ENCODE measurements around the gene DYNC1LI2.

The DYNC1LI2 gene

DNA sequence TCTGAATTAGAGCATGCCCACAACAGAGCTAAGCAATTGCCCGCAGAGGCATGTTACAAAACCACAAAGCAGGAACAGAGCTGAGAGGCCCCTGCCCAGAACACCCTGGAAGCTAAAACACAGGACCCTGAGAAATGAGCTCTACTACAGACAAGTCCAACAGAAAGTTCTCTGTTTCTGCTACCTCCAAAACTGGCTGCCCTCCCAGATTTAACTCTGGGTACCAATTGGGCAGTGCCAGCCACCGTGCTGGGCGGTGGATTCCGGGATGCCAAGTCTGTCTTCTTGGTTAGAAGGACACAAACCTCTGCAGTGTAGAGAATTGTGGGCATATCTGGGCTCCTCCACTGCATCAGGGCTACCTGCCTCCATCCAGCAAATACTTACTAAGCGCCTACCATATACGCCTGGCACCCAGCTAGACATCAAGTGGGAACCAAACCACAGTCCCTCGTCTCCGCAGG is 55.9 kb downstream of the DYNC1LI2 start:
- TF ChIP-seq, protein P1, sequence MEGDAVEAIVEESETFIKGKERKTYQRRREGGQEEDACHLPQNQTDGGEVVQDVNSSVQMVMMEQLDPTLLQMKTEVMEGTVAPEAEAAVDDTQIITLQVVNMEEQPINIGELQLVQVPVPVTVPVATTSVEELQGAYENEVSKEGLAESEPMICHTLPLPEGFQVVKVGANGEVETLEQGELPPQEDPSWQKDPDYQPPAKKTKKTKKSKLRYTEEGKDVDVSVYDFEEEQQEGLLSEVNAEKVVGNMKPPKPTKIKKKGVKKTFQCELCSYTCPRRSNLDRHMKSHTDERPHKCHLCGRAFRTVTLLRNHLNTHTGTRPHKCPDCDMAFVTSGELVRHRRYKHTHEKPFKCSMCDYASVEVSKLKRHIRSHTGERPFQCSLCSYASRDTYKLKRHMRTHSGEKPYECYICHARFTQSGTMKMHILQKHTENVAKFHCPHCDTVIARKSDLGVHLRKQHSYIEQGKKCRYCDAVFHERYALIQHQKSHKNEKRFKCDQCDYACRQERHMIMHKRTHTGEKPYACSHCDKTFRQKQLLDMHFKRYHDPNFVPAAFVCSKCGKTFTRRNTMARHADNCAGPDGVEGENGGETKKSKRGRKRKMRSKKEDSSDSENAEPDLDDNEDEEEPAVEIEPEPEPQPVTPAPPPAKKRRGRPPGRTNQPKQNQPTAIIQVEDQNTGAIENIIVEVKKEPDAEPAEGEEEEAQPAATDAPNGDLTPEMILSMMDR (conservative IDR thresholded peaks at IDR 0.05; ENCODE audit: low read depth, low read length): no peak
- no peak overlapping the region for H3K4me3 ChIP-seq (IDR thresholded peaks at IDR 0.05; ENCODE audit: insufficient read depth, low read depth, low read length)
- peak overlapping the region; percentile 100 for H3K4me2 ChIP-seq
- H2AFZ ChIP-seq (ENCODE audit: low read depth): peak overlapping the region; percentile 52; the same call in 1 of the 2 replicates
- no peaks in the 10 kb centered on the region; the same call in 1 of the 2 replicates for H3K27me3 ChIP-seq (ENCODE audit: insufficient read depth, low read depth)
- peaks cover 13% of the 10 kb centered on the region for H3K4me1 ChIP-seq (ENCODE audit: low read depth, poor library complexity, severe bottlenecking)
- no peaks in the 10 kb centered on the region for H3K36me3 ChIP-seq (ENCODE audit: insufficient read depth)
- H3K27ac ChIP-seq: no peak overlapping the region
- peak overlapping the region; percentile 55; the same call in 1 of the 2 replicates for H3K9ac ChIP-seq
- H4K20me1 ChIP-seq (ENCODE audit: insufficient read depth): no peaks in the 10 kb centered on the region
- peaks cover 3% of the 10 kb centered on the region; the same call in 1 of the 2 replicates for H3K79me2 ChIP-seq (ENCODE audit: insufficient read depth, low read depth)

GRCh38 chr16:66693149-66693548 is 58.3 kb downstream of the DYNC1LI2 start:
- TF ChIP-seq, protein P1 (conservative IDR thresholded peaks at IDR 0.05; ENCODE audit: low read depth, low read length): no peak
- Histone ChIP-seq H4K20me1 (ENCODE audit: insufficient read depth) (no peaks in the 10 kb centered on the region), H3K79me2 (ENCODE audit: insufficient read depth, low read depth) (peaks cover 3% of the 10 kb centered on the region; the same call in 1 of the 2 replicates), H3K9ac (no peak overlapping the region), H3K4me1 (ENCODE audit: low read depth, poor library complexity, severe bottlenecking) (peaks cover 13% of the 10 kb centered on the region), H3K27ac (no peak overlapping the region), H3K36me3 (ENCODE audit: insufficient read depth) (no peaks in the 10 kb centered on the region), H3K4me2 (no peak overlapping the region), H3K4me3 (IDR thresholded peaks at IDR 0.05; ENCODE audit: insufficient read depth, low read depth, low read length) (no peak overlapping the region), H2AFZ (ENCODE audit: low read depth) (no peak overlapping the region), H3K27me3 (ENCODE audit: insufficient read depth, low read depth) (no peaks in the 10 kb centered on the region; the same call in 1 of the 2 replicates)

- Histone ChIP-seq H3K27ac (no peak overlapping the region), H3K36me3 (ENCODE audit: insufficient read depth) (no peaks in the 10 kb centered on the region), H3K9ac (no peak overlapping the region), H2AFZ (ENCODE audit: low read depth) (no peak overlapping the region), H3K4me3 (IDR thresholded peaks at IDR 0.05; ENCODE audit: insufficient read depth, low read depth, low read length) (no peak overlapping the region), H3K27me3 (ENCODE audit: insufficient read depth, low read depth) (no peaks in the 10 kb centered on the region; the same call in 1 of the 2 replicates), H3K79me2 (ENCODE audit: insufficient read depth, low read depth) (peaks cover 3% of the 10 kb centered on the region; the same call in 1 of the 2 replicates), H3K4me2 (no peak overlapping the region), H3K4me1 (ENCODE audit: low read depth, poor library complexity, severe bottlenecking) (peaks cover 10% of the 10 kb centered on the region), H4K20me1 (ENCODE audit: insufficient read depth) (no peaks in the 10 kb centered on the region)
- TF ChIP-seq, protein P1 (conservative IDR thresholded peaks at IDR 0.05; ENCODE audit: low read depth, low read length): no peak
These were observed 59.1 kb downstream of the DYNC1LI2 start for GRCh38 chr16:66692341-66692740.

DNA sequence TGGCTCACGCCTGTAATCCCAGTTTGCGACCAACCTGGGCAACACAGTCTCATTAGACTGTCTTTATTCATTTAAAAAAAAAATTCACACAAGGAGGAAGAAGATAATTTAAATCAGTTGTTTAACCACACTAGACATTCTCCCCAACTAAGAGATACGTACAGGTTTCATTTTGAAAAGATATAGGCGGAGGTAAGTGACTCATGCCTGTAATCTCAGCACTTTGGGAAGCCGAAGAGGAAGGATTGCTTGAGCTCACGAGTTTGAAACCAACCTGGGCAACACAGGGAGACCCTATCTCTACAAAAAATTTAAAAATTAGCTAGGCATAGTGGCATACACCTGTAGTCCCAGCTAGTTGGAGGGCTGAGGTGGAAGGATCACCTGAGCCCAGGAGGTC is 60.2 kb downstream of the DYNC1LI2 start:
- Histone ChIP-seq H3K4me3 (IDR thresholded peaks at IDR 0.05; ENCODE audit: insufficient read depth, low read depth, low read length) (no peak overlapping the region), H3K36me3 (ENCODE audit: insufficient read depth) (no peaks in the 10 kb centered on the region), H3K4me1 (ENCODE audit: low read depth, poor library complexity, severe bottlenecking) (peaks cover 8% of the 10 kb centered on the region), H3K79me2 (ENCODE audit: insufficient read depth, low read depth) (peaks cover 3% of the 10 kb centered on the region; the same call in 1 of the 2 replicates), H3K27ac (no peak overlapping the region), H3K27me3 (ENCODE audit: insufficient read depth, low read depth) (no peaks in the 10 kb centered on the region), H3K4me2 (no peak overlapping the region), H3K9ac (no peak overlapping the region), H2AFZ (ENCODE audit: low read depth) (no peak overlapping the region), H4K20me1 (ENCODE audit: insufficient read depth) (no peaks in the 10 kb centered on the region)
- TF ChIP-seq, protein P1 (conservative IDR thresholded peaks at IDR 0.05; ENCODE audit: low read depth, low read length): no peak

Measured in KMS-11 (cell line).